GM12892 (cell line): ENCODE measurements around the gene NEU4.

Experiments
- POLR2A ChIP-seq: IDR thresholded peaks from 2 replicates; pipeline ENCODE4 v1.6.1; 2011; ENCODE audit warnings: low read depth, low read length, control low read depth
- POLR2AphosphoS5 ChIP-seq: IDR thresholded peaks from 2 replicates; pipeline ENCODE4 v1.6.1; 2011; ENCODE audit warnings: low read depth, low read length, control low read depth
- TAF1 ChIP-seq: IDR thresholded peaks from 2 replicates; pipeline ENCODE4 v1.6.1; 2011; ENCODE audit warnings: low read depth, mild to moderate bottlenecking, control low read depth, low read length, borderline replicate concordance

GRCh38 chr2:241770936-241771285, 38.1 kb upstream of the NEU4 start:
- TF ChIP-seq POLR2A (no peak), TAF1 (no peak), POLR2AphosphoS5 (no peak)
